RWPE2 (cell line): ENCODE data around the gene INPP5F.
A peak's percentile ranks its signal among the peaks of the same experiment; 100 is the strongest.

Source experiments
- ATAC-seq: fragments of 200-7000 bp; cut with Tn5 transposase; 3 replicates; pipeline ENCODE4 v1.9.1; 2021; ENCODE audit warnings: low read depth
- DNase-seq: peaks from one replicate; pipeline ENCODE4 v3.0.0-alpha.2; 2020; ENCODE audit warnings: low spot score
- H3K27ac ChIP-seq: fragments of 450-650 bp; 2 replicates; pipeline ENCODE4 v1.5.1; 2017; ENCODE audit warnings: mild to moderate bottlenecking; ENCODE audit not compliant: poor library complexity, severe bottlenecking
- H3K27me3 ChIP-seq: fragments of 250-450 bp; sonication (Bioruptor Pico); 2 replicates; pipeline ENCODE4 v1.5.1; 2021; ENCODE audit warnings: mild to moderate bottlenecking, moderate library complexity; ENCODE audit not compliant: insufficient read depth, poor library complexity, severe bottlenecking
- H3K36me3 ChIP-seq: fragments of 250-450 bp; sonication (Bioruptor Pico); 2 replicates; pipeline ENCODE4 v1.5.1; 2020; ENCODE audit warnings: low read depth, mild to moderate bottlenecking, moderate library complexity
- H3K4me1 ChIP-seq: fragments of 250-450 bp; sonication (Bioruptor Pico); 2 replicates; pipeline ENCODE4 v1.5.1; 2021; ENCODE audit warnings: mild to moderate bottlenecking, moderate library complexity; ENCODE audit not compliant: insufficient read depth, poor library complexity, severe bottlenecking
- H3K4me3 ChIP-seq: fragments of 250-450 bp; sonication (Bioruptor Pico); 2 replicates; pipeline ENCODE4 v1.5.1; 2021; ENCODE audit warnings: mild to moderate bottlenecking, moderate library complexity; ENCODE audit not compliant: severe bottlenecking
- H3K9me3 ChIP-seq: fragments of 250-450 bp; sonication (Bioruptor Pico); 2 replicates; pipeline ENCODE4 v1.5.1; 2021; ENCODE audit warnings: mild to moderate bottlenecking, moderate library complexity; ENCODE audit not compliant: severe bottlenecking
- TF ChIP-seq, protein P1 (sequence below): fragments of 450-650 bp; IDR thresholded peaks from one replicate; pipeline ENCODE4 v1.5.1; 2017; ENCODE audit warnings: mild to moderate bottlenecking, moderate library complexity; ENCODE audit not compliant: poor library complexity, severe bottlenecking

INPP5F gene

DNA sequence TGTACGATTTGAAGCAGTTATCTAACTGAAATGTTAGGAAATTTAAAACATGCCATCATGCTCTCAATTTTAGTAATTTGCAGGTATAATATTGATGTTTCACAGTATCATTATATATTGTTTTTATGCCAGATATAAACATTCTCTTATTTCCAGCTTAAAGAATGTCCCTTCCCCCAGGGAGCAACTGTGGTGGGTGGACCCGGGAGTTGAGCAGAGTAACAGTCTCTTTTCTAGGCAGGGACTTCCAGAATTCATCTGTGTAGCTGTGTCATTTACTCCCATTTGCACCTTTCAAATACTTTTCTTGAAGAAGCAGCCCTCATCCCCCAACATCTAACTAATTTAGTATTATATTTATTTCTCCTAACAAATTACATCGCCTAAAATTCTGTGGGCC is 9.6 kb downstream of the INPP5F start:
- H3K36me3 ChIP-seq = 0 out of 2 replicates have a peak, but pooled peaks cover under 1% of the 10 kb centered on the region

GRCh38 chr10:119736220-119736619 is 10.4 kb downstream of the INPP5F start:
- H3K4me1 ChIP-seq = peaks cover 36% of the 10 kb centered on the region

More for the DNA sequence above, 9.6 kb downstream of the INPP5F start:
- Histone ChIP-seq H3K27ac (no peak overlapping the region), H3K9me3 (no peaks in the 10 kb centered on the region), H3K27me3 (no peaks in the 10 kb centered on the region), H3K4me1 (peaks cover 36% of the 10 kb centered on the region), H3K4me3 (no peak overlapping the region)
- TF ChIP-seq, protein P1, sequence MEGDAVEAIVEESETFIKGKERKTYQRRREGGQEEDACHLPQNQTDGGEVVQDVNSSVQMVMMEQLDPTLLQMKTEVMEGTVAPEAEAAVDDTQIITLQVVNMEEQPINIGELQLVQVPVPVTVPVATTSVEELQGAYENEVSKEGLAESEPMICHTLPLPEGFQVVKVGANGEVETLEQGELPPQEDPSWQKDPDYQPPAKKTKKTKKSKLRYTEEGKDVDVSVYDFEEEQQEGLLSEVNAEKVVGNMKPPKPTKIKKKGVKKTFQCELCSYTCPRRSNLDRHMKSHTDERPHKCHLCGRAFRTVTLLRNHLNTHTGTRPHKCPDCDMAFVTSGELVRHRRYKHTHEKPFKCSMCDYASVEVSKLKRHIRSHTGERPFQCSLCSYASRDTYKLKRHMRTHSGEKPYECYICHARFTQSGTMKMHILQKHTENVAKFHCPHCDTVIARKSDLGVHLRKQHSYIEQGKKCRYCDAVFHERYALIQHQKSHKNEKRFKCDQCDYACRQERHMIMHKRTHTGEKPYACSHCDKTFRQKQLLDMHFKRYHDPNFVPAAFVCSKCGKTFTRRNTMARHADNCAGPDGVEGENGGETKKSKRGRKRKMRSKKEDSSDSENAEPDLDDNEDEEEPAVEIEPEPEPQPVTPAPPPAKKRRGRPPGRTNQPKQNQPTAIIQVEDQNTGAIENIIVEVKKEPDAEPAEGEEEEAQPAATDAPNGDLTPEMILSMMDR = no peak
- no peak for ATAC-seq
- DNase-seq = no peak

DNA sequence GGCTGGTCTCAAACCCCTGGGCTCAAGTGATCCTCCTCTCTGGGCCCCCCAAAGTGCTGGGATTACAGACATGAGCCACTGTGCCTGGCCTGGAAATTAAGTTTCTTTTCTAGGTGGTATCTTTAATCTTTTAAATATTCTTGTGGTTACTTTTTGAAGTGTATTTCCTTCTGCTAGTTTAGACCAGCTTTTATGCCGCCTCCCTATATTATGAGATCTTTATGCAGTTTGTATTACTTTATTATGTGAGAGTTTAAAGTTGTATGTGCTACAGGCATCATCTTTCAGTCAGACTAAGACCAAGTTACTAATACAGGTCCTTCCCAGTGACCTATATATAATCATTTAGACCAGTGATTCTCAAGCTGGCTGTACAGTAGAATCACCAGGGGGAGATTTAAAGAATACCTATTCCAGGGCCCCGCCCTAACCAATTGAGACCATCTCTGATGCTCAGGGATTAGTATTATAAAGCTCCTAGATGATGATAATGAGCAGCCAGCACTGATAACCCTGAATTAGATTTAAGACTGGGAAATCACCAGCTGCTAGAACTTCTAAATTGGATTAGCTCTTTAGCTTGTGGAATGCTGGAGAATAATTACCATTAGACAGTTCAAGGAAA is 11.3 kb downstream of the INPP5F start:
- DNase-seq (no peak), ATAC-seq (no peak)
- no peaks in the 10 kb centered on the region for H3K9me3 ChIP-seq
- peaks cover 36% of the 10 kb centered on the region for H3K4me1 ChIP-seq
- H3K27me3 ChIP-seq = no peaks in the 10 kb centered on the region
- peak overlapping the region; percentile 83 for H3K27ac ChIP-seq
- TF ChIP-seq, protein P1 = no peak
- H3K4me3 ChIP-seq = no peak overlapping the region
- H3K36me3 ChIP-seq = no peaks in the 10 kb centered on the region

More at GRCh38 chr10:119736220-119736619, 10.4 kb downstream of the INPP5F start:
- Histone ChIP-seq H3K9me3 (no peaks in the 10 kb centered on the region), H3K27me3 (no peaks in the 10 kb centered on the region), H3K27ac (peak overlapping the region; percentile 83), H3K36me3 (no peaks in the 10 kb centered on the region), H3K4me3 (no peak overlapping the region)
- no peak for ATAC-seq
- TF ChIP-seq, protein P1 = no peak
- DNase-seq = no peak

GRCh38 chr10:119737823-119738222 is 12.0 kb downstream of the INPP5F start:
- TF ChIP-seq, protein P1 = no peak
- no peaks in the 10 kb centered on the region for H3K9me3 ChIP-seq
- H3K36me3 ChIP-seq = no peaks in the 10 kb centered on the region
- no peak overlapping the region for H3K4me3 ChIP-seq
- H3K27ac ChIP-seq = peak overlapping the region; percentile 83
- no peaks in the 10 kb centered on the region for H3K27me3 ChIP-seq
- ATAC-seq (peak; percentile 100), DNase-seq (no peak)
- H3K4me1 ChIP-seq = peaks cover 36% of the 10 kb centered on the region

- H3K9me3 ChIP-seq = no peaks in the 10 kb centered on the region
- H3K4me1 ChIP-seq = peaks cover 36% of the 10 kb centered on the region
- H3K27me3 ChIP-seq = no peaks in the 10 kb centered on the region
- H3K27ac ChIP-seq = peak overlapping the region; percentile 83
- H3K36me3 ChIP-seq = no peaks in the 10 kb centered on the region
- no peak for ATAC-seq
- no peak for DNase-seq
- H3K4me3 ChIP-seq = no peak overlapping the region
- TF ChIP-seq, protein P1 = no peak
Measured at GRCh38 chr10:119738962-119739361, 13.1 kb downstream of the INPP5F start.
